HEK293 (cell line): Measurements from ENCODE around the gene DNA2.

ENCODE experiments used
- CTCF ChIP-seq: fragments of 450-650 bp; formaldehyde crosslinking; IDR thresholded peaks from 2 replicates; pipeline ENCODE4 v1.5.1; 2016; ENCODE audit warnings: missing biosample characterization, missing genetic modification characterization
- RBAK ChIP-seq: fragments of 450-650 bp; formaldehyde crosslinking; IDR thresholded peaks from 2 replicates; pipeline ENCODE4 v1.5.1; 2016; ENCODE audit warnings: missing biosample characterization, missing genetic modification characterization
- SP7 ChIP-seq: fragments of 450-650 bp; formaldehyde crosslinking; IDR thresholded peaks from 2 replicates; pipeline ENCODE4 v1.5.1; 2016; ENCODE audit warnings: missing biosample characterization, missing genetic modification characterization
- ZNF10 ChIP-seq: fragments of 450-650 bp; formaldehyde crosslinking; IDR thresholded peaks from 2 replicates; pipeline ENCODE4 v1.5.1; 2017; ENCODE audit warnings: missing biosample characterization, missing genetic modification characterization
- ZNF292 ChIP-seq: fragments of 450-650 bp; formaldehyde crosslinking; IDR thresholded peaks from 2 replicates; pipeline ENCODE4 v1.5.1; 2016; ENCODE audit warnings: low read depth, missing biosample characterization, missing genetic modification characterization, borderline replicate concordance
- ZNF416 ChIP-seq: fragments of 450-650 bp; formaldehyde crosslinking; IDR thresholded peaks from 2 replicates; pipeline ENCODE4 v1.5.1; 2016; ENCODE audit warnings: missing biosample characterization, missing genetic modification characterization
- ZNF426 ChIP-seq: fragments of 450-650 bp; formaldehyde crosslinking; IDR thresholded peaks from 2 replicates; pipeline ENCODE4 v1.5.1; 2017; ENCODE audit warnings: missing biosample characterization, missing genetic modification characterization, mild to moderate bottlenecking, inconsistent platforms, moderate library complexity
- ZNF510 ChIP-seq: fragments of 450-650 bp; formaldehyde crosslinking; IDR thresholded peaks from 2 replicates; pipeline ENCODE4 v1.5.1; 2018; ENCODE audit warnings: mild to moderate bottlenecking, missing genetic modification characterization, missing biosample characterization; ENCODE audit not compliant: insufficient replicate concordance
- ZNF558 ChIP-seq: fragments of 450-650 bp; formaldehyde crosslinking; IDR thresholded peaks from 2 replicates; pipeline ENCODE4 v1.5.1; 2016; ENCODE audit warnings: missing biosample characterization, missing genetic modification characterization
- ZNF639 ChIP-seq: fragments of 450-650 bp; formaldehyde crosslinking; IDR thresholded peaks from 2 replicates; pipeline ENCODE4 v1.5.1; 2016; ENCODE audit warnings: missing biosample characterization, missing genetic modification characterization
- ZNF677 ChIP-seq: fragments of 450-650 bp; IDR thresholded peaks from 2 replicates; pipeline ENCODE4 v1.5.0; 2018; ENCODE audit warnings: missing biosample characterization, mild to moderate bottlenecking, missing genetic modification characterization, moderate library complexity
- ZSCAN4 ChIP-seq: fragments of 450-650 bp; formaldehyde crosslinking; IDR thresholded peaks from 2 replicates; pipeline ENCODE4 v1.5.1; 2017; ENCODE audit warnings: missing biosample characterization, missing genetic modification characterization

GRCh38 chr10:68471063-68471585 lies 649 bp downstream of the DNA2 start:
- no peak for TF ChIP-seq CTCF (tag by site-specific recombination)
- no peak for TF ChIP-seq ZNF639 (tag by site-specific recombination)
- TF ChIP-seq ZNF292 (tag by site-specific recombination): no peak
- TF ChIP-seq ZNF416: no peak
- TF ChIP-seq SP7 (tag by site-specific recombination): no peak
- TF ChIP-seq ZSCAN4 (tag by site-specific recombination): no peak
- TF ChIP-seq ZNF426 (tag by site-specific recombination): no peak
- TF ChIP-seq ZNF558: no peak
- no peak for TF ChIP-seq ZNF10
- TF ChIP-seq ZNF677 (tag by site-specific recombination): no peak
- no peak for TF ChIP-seq RBAK (tag by site-specific recombination)
- TF ChIP-seq ZNF510: no peak
